ENCODE measurements around the gene IPO9.

Gene IPO9

DNA sequence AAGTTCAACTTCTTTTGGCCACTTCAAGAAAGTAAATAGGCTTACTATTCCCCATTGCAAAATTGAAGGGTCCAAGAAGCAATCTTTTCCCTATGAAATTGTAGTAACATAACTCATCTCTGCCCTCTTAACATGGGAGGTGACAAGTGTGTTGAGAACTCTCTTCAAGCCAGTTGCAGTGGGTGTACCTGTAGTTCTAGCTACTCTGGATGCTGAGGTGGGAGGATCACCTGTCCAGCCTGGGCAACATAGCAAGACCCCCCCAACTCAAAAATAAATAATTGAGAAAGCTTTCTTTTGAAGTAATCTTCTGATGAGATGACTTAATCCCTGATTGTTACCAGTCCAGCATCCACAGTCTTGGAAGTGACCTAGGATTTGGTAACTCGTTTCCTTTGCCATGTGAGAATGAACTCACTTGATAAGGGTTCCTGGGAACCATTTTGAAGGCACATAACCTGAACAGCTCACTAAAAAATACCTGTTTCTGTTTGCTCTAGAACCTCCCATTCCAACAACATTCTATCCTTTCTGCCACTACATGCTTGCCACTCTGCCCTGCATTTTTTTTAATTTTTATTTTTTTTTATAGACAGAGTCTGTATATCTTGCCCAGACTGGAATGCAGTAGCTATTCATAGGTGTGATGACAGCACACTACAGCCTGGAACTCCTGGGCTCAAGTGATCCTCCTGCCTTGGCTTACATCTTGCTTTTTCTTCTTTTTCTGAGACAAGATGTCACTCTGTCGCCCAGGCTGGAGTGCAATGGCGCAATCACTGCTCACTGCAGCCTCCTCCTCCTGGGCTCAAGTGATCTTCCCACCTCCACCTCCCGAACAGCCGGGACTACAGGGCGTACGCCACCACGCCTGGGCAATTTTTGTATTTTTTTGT lies 1.4 kb upstream of the IPO9 start:
- H3K27ac ChIP-seq: no peak overlapping the region
- H3K9me3 ChIP-seq (ENCODE audit: control insufficient read depth, low read length): no peaks in the 10 kb centered on the region
- no peaks in the 10 kb centered on the region for H3K27me3 ChIP-seq (ENCODE audit: control insufficient read depth, insufficient read depth, low read length)
- peaks cover 17% of the 10 kb centered on the region for H3K79me2 ChIP-seq
- TF ChIP-seq, protein P1, sequence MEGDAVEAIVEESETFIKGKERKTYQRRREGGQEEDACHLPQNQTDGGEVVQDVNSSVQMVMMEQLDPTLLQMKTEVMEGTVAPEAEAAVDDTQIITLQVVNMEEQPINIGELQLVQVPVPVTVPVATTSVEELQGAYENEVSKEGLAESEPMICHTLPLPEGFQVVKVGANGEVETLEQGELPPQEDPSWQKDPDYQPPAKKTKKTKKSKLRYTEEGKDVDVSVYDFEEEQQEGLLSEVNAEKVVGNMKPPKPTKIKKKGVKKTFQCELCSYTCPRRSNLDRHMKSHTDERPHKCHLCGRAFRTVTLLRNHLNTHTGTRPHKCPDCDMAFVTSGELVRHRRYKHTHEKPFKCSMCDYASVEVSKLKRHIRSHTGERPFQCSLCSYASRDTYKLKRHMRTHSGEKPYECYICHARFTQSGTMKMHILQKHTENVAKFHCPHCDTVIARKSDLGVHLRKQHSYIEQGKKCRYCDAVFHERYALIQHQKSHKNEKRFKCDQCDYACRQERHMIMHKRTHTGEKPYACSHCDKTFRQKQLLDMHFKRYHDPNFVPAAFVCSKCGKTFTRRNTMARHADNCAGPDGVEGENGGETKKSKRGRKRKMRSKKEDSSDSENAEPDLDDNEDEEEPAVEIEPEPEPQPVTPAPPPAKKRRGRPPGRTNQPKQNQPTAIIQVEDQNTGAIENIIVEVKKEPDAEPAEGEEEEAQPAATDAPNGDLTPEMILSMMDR (IDR thresholded peaks at IDR 0.05): no peak
- H2AFZ ChIP-seq: no peak overlapping the region
- H3K36me3 ChIP-seq (ENCODE audit: control insufficient read depth, insufficient read depth, low read length): no peaks in the 10 kb centered on the region
- no peak overlapping the region for H3K4me2 ChIP-seq (ENCODE audit: low read length)
- H3K9ac ChIP-seq: no peak overlapping the region
- H3K4me3 ChIP-seq (ENCODE audit: low read depth, low read length): no peak overlapping the region
- no peaks in the 10 kb centered on the region for H3K4me1 ChIP-seq

DNA sequence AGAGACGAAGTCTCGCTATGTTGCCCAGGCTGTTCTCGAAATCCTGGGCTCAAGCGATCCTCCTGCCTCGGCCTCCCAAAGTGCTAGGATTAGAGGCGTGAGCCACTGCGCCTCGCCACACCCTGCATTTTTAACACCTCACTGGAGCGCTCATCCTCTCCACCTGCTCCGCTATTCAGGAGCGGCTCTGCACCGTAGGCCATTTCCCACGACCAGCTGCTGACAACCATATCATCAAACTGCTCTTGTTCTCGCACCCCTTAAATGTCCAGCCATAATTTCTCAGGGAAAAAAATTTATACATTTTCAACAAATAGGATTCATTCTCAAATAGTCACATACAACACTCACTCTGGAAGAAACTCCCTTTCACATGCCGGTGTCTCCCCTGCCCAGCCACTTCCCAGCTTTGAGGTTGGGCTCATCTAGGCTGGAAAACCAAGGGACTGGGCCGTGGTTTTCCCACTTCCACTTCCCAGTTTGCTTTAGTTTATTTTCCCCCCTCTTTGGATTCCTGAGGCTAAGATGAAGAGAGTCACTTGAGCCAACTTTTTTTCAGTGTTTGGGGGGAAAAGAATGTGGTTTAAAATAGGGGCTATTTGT lies 639 bp upstream of the IPO9 start:
- H3K4me2 ChIP-seq (ENCODE audit: low read length): peak overlapping the region; percentile 18
- H3K79me2 ChIP-seq: peaks cover 19% of the 10 kb centered on the region
- no peak overlapping the region for H3K27ac ChIP-seq
- H3K27me3 ChIP-seq (ENCODE audit: control insufficient read depth, insufficient read depth, low read length): no peaks in the 10 kb centered on the region
- H3K4me1 ChIP-seq: no peaks in the 10 kb centered on the region
- H3K9me3 ChIP-seq (ENCODE audit: control insufficient read depth, low read length): no peaks in the 10 kb centered on the region
- H2AFZ ChIP-seq: no peak overlapping the region
- TF ChIP-seq, protein P1 (IDR thresholded peaks at IDR 0.05): no peak
- peak overlapping the region; percentile 95 for H3K4me3 ChIP-seq (ENCODE audit: low read depth, low read length)
- H3K9ac ChIP-seq: no peak overlapping the region
- H3K36me3 ChIP-seq (ENCODE audit: control insufficient read depth, insufficient read depth, low read length): no peaks in the 10 kb centered on the region

DNA sequence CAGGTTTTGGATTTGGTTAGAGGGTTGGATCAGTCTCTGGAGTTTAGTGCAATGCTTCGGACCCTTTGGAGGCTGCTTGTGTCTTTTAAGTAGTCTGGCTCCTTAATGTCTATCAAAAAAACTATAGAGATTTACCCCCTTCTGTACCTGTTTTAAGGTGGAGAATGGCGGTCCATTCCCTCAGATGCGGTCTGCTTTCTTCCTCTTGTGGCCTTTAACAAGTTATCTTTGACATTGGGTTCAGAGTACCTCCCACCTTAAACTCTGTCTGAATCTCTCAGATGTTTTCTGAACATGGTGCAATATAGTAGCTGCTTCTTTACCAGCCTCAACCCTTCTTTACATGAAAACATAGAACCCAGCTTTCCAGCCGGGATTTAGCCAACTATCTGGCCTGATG lies 2.4 kb downstream of the IPO9 start:
- TF ChIP-seq, protein P1 (IDR thresholded peaks at IDR 0.05): no peak
- no peaks in the 10 kb centered on the region for H3K36me3 ChIP-seq (ENCODE audit: control insufficient read depth, insufficient read depth, low read length)
- no peak overlapping the region for H3K4me2 ChIP-seq (ENCODE audit: low read length)
- no peak overlapping the region for H3K27ac ChIP-seq
- no peak overlapping the region for H3K4me3 ChIP-seq (ENCODE audit: low read depth, low read length)
- H3K27me3 ChIP-seq (ENCODE audit: control insufficient read depth, insufficient read depth, low read length): no peaks in the 10 kb centered on the region
- H3K9me3 ChIP-seq (ENCODE audit: control insufficient read depth, low read length): no peaks in the 10 kb centered on the region
- H2AFZ ChIP-seq: no peak overlapping the region
- H3K79me2 ChIP-seq: peaks cover 23% of the 10 kb centered on the region
- no peak overlapping the region for H3K9ac ChIP-seq
- H3K4me1 ChIP-seq: no peaks in the 10 kb centered on the region

DNA sequence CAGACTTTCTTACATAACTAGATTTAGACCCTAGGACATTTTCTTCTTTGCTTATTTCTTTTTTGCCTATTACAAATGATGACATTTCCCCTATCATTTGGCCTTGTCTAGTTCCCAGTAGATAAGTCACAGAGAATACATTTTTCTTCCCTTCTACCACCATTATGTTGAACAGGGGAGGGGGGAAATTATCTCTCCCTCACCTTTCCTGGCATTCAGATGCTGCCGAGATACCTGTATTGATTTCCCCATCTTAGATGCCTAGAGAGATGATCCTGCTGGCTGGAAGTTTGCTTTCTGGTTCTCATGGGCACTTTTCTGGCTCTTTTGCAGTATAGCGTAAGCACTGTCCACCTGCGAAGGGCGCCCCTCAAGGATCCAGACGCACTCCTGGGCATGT lies 5.7 kb downstream of the IPO9 start:
- H3K9me3 ChIP-seq (ENCODE audit: control insufficient read depth, low read length): no peaks in the 10 kb centered on the region
- H3K27me3 ChIP-seq (ENCODE audit: control insufficient read depth, insufficient read depth, low read length): no peaks in the 10 kb centered on the region
- H3K9ac ChIP-seq: no peak overlapping the region
- H3K79me2 ChIP-seq: peaks cover 25% of the 10 kb centered on the region
- no peak overlapping the region for H2AFZ ChIP-seq
- TF ChIP-seq, protein P1 (IDR thresholded peaks at IDR 0.05): no peak
- H3K27ac ChIP-seq: no peak overlapping the region
- no peaks in the 10 kb centered on the region for H3K36me3 ChIP-seq (ENCODE audit: control insufficient read depth, insufficient read depth, low read length)
- no peaks in the 10 kb centered on the region for H3K4me1 ChIP-seq
- H3K4me2 ChIP-seq (ENCODE audit: low read length): no peak overlapping the region
- no peak overlapping the region for H3K4me3 ChIP-seq (ENCODE audit: low read depth, low read length)
